ENCODE results near the gene PHACTR1.

PHACTR1 gene

DNA sequence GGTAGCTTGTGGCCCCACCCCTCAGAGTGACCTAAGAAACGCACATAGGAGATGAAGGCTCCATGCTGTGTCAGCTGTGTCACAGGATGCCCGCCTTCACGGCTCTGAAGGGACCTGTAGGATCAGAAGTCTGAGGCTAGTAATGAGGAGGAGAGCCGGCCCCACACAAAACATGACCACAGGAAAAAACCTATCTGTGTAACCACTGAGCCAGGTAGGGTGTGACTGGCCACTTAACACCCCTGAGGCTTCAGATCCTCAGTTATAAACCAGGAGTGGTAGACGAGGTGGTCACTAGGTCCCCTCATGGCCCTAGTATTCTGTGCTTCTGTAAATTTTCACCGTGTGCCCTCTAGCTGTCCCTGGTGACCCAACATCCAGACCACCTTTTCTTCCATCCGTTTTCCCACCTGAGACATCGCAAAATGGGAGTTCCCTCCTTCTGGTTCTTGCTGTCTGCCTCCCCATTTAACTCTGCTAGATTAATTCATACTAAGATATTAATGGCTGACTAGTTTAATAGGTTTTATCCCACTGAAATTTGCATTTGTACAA is 558.9 kb downstream of the PHACTR1 start:
- no peak for DNase-seq

- no peak for DNase-seq
These were observed 560.7 kb downstream of the PHACTR1 start for GRCh38 chr6:13277231-13277630.

DNA sequence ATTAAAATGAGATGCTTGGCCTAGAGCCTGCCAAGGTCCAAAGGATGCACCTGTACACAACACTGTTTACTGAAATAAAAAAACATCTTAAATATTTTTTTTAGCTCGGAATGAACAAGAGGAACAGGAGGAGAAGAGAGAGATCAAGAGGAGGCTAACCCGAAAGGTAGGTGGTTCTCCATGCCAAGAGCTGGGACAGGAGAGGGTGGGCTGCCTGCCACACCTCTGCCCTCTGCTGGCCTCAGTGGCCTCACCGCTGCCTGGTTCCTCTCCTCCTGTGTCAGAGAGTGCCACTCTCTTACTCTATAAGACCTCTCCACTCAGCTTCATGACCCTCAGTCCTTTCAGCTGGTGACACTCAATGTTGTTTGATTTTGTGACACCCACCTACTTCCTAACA is 561.6 kb downstream of the PHACTR1 start:
- no peak for DNase-seq

DNA sequence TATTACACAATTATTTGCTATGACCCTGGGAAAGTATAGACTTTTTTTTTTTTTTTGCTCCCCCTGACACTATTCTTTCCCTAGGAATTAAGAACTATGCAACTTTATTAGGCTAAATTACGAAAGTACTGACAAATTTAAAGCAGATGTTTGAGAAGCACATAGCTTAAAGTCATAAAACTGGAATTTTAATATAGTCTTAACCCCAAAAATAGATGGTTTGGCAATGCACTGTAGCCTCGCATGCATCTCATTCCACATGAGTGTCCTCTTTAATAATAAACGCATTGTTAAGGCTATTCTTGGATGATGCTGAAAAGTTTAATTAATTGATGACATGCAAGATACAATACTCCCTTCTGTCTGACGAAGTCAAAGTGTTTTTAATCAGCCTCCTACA is 562.4 kb downstream of the PHACTR1 start:
- DNase-seq, result no peak

- no peak for DNase-seq
These were observed 563.7 kb downstream of the PHACTR1 start for GRCh38 chr6:13280254-13280653.

- DNase-seq, result no peak
These were observed 565.1 kb downstream of the PHACTR1 start for GRCh38 chr6:13281686-13282085.

DNA sequence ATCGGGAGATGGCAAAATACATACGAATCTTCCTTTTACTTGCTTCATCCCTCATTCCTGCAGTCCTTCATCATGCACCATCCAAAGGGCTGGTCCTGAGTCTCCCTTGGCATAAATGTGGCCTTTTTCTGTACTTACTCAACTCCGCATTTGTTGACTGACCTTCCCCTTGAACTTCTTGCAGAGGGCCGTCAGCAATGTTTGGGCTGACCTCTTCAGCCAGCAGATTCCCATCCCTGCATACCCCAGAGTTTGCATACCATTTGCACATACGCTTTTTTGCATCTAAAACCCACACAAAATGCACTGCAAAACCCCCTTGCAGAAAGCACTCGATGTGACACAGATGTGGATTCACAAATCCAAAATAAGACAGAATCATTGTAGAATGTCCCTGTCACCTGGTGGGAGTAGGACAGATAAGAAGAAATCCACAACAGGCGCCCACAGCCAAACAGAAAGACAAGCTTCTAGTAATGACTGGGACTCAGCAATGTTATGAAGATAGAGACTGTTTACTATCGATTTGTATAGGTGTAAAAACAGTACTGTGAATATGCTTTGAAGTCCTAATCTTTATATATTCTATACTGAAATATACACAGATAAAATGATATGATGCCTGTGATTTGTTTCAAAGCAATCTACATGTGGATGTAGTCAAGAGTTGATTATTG is 566.0 kb downstream of the PHACTR1 start:
- DNase-seq, result no peak

- no peak for DNase-seq
These were observed 566.8 kb downstream of the PHACTR1 start for GRCh38 chr6:13283331-13283730.

- DNase-seq, result no peak
These were observed 568.1 kb downstream of the PHACTR1 start for GRCh38 chr6:13284646-13285045.

DNA sequence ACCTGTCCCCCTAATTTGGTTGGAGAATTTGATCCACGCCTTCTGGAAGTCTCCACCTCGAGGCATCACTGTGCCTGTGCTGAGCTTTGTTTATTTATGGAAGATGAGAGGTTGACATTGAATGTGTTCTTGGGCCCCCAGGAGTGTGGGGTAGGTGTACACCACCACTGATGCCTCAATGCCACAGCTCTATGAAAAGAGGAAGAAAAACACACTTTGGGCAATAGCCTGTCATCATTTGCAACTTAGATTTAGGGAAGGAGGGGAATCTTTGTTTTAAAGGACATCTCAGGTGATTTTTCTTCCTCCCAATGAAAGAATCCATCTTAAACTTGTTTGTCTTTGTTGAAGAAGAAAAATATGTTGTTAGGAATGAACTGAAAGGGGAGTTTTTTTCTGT is 569.1 kb downstream of the PHACTR1 start:
- no peak for DNase-seq

DNA sequence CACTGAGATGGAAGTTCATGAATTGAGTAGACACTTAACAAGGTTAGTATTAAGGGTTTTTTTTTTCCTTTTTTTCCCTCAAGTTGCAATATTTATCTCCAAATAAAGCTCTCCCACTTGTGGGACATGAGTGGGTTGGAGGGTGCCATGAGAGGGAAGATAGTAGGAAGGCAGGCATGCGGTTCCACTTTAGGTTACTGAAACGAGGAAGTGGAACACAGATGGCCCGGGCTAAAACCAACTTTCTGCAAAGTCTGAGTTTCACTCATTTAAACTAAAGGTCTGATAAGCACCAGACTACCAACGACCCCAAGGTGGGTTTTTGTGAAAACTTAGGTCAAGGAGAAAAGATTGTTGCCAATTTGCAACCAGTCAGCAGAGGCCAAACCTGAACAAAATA is 569.6 kb downstream of the PHACTR1 start:
- DNase-seq, result no peak

GRCh38 chr6:13287104-13287503 is 570.5 kb downstream of the PHACTR1 start:
- DNase-seq, result no peak

DNA sequence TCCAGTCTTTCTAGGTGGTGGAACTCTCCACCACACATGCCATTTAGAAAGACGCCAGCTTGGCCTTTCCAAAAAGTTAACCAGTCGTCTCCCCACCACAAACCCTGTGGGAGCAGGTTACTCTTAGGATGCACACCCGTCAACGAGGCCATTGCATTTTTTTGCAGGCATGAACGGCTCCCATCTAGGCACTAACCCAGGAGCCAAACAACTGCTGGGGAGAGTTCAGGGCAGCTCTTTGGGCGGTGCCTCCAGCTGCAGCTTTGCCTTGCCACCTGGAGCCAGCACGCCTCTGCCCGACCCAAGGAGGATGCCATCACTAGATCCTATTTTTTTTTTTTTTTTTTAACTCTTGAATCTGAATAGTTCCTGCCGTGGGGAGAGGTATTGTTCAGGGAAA is 571.9 kb downstream of the PHACTR1 start:
- DNase-seq, result no peak

GRCh38 chr6:13288969-13289391 is 572.4 kb downstream of the PHACTR1 start:
- DNase-seq, result no peak

GRCh38 chr6:13289789-13290318 is 573.3 kb downstream of the PHACTR1 start:
- no peak for DNase-seq

GRCh38 chr6:13290335-13290734 is 573.8 kb downstream of the PHACTR1 start:
- DNase-seq, result no peak

- DNase-seq, result no peak
These were observed 576.2 kb downstream of the PHACTR1 start for GRCh38 chr6:13292774-13293173.

GRCh38 chr6:13294499-13295069 is 578.0 kb downstream of the PHACTR1 start:
- no peak for DNase-seq

DNA sequence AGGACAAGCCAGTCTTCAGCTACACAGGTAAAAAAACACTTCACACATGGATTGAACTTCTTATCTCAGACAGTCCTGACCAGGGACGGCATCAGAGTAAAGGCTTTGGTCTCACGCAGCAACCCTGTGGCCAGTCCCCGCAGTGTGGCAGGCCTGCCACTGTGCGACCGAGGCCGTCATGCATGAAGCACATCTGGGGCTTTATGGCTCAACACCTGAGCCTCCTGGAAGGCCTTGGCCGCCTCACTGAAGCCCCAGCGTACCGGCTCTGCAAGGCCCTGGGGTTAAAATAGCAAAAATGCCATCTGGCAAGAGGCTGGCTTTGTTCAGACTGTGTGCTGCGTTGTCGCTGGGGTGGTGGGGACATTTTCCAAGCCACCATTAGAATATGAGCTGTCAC is 579.0 kb downstream of the PHACTR1 start:
- DNase-seq, result no peak

DNA sequence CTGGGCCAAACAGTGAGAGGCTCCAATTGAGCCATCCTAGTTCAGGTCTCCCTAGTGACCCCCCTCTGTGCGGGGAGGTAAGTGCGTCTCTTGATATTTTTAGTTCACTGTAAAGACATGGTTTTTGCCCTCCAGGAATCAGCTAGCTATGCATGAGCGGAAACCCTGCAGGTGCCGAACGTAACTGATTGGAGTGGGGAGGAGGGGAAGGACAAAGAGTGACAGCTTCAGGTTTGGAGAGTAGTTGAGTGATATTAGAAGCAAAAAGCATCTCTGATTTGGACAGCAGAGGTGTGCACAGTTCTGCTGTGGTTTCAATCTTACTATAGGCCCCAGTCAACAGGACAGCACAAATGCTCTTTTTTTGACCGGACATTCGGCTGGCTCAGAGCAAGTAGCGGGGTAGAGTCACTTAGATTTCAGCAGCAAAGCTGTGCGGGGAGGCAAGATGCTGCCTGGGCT is 580.0 kb downstream of the PHACTR1 start:
- DNase-seq, result no peak

GRCh38 chr6:13297391-13297790 is 580.8 kb downstream of the PHACTR1 start:
- no peak for DNase-seq

- no peak for DNase-seq
These were observed 581.9 kb downstream of the PHACTR1 start for GRCh38 chr6:13298446-13298845.

- no peak for DNase-seq
These were observed 582.8 kb downstream of the PHACTR1 start for GRCh38 chr6:13299403-13299821.

DNA sequence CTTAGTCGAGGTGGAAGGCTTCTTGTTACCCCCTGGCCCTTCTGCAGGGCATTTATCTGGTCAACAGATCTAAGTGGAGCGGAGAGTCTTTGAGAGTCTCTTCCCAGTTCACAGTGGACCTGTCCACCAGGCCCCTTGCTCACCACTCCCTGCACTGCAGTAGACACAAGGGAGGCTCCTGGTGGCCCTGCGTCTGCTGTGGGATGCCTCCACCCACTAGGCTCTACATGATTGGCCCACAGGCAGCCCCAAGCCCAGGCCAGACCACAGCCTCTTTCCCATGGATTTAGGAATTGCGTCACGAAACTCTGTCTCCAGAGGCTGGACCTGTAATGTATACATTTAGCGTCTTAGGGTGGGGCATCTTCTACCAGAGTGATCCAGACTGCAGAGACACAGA is 583.4 kb downstream of the PHACTR1 start:
- DNase-seq, result no peak

All from central memory CD4-positive, alpha-beta T cell (primary cell).